Measurements from ENCODE around the gene KYAT1.

DNA sequence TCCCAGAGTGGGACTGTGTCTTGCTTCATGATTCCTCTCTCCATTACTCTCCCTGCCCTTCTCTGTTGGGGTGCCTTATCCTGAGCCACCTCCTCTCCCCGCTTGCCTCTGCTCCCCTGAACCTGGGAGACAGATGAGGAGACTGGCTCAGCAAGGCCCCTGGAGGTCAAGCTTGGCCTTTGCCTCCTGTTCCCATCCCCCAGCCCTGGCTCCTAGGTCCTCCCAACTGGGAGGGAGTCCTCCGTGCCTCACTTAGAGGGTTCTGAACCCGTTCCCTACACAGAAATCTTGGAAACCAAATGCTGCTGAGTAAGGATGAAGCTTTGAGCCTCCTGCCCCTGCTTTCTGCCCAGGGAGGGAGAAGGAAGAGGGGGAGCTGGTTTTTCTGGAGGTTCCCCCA is 73.2 kb downstream of the KYAT1 start:
- TF ChIP-seq, protein P1, sequence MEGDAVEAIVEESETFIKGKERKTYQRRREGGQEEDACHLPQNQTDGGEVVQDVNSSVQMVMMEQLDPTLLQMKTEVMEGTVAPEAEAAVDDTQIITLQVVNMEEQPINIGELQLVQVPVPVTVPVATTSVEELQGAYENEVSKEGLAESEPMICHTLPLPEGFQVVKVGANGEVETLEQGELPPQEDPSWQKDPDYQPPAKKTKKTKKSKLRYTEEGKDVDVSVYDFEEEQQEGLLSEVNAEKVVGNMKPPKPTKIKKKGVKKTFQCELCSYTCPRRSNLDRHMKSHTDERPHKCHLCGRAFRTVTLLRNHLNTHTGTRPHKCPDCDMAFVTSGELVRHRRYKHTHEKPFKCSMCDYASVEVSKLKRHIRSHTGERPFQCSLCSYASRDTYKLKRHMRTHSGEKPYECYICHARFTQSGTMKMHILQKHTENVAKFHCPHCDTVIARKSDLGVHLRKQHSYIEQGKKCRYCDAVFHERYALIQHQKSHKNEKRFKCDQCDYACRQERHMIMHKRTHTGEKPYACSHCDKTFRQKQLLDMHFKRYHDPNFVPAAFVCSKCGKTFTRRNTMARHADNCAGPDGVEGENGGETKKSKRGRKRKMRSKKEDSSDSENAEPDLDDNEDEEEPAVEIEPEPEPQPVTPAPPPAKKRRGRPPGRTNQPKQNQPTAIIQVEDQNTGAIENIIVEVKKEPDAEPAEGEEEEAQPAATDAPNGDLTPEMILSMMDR (IDR thresholded peaks at IDR 0.05 in 8 of 11, conservative IDR thresholded peaks at IDR 0.05 in 3 of 11), result no peak
- TF ChIP-seq POLR2AphosphoS5 (IDR thresholded peaks at IDR 0.05) (no peak), POLR2A (IDR thresholded peaks at IDR 0.05) (no peak)

Measured in spleen (tissue), 7 donors.